ENCODE measurements around the gene GPR34.
"Not testable (repeated sequence)": the region's sequence is repeated elsewhere in the genome, so short reads cannot be mapped to it uniquely, and the experiment has no call there.

The GPR34 gene, protein sequence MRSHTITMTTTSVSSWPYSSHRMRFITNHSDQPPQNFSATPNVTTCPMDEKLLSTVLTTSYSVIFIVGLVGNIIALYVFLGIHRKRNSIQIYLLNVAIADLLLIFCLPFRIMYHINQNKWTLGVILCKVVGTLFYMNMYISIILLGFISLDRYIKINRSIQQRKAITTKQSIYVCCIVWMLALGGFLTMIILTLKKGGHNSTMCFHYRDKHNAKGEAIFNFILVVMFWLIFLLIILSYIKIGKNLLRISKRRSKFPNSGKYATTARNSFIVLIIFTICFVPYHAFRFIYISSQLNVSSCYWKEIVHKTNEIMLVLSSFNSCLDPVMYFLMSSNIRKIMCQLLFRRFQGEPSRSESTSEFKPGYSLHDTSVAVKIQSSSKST

DNA sequence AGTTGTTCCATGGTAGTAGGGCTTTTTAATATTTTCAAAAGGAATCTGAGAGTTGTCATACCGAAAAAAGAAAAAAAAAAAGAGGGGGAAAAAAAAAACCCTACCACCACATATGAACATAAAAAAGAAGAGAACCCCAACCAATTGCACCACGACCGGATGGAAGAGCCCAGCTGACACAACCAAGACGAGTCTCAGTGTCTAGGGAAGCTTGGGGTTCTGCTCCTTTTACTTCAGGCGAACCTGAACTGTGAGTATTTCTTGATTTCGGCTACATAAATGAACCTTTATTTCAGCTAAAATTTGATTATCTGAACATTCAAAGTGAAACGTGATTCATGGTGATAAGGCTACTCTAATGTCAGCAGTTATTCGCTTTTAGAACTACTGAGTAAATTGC, at the start of gene GPR34:
GPR34 (plus strand) TSS at position 139 of the 400 bp plus-strand sequence. CDS start 6,661 bp downstream, outside the sequence.
- in situ Hi-C loops (cut with HindIII; ENCODE audit: low sequenced_read_pairs) = no loop called here

DNA sequence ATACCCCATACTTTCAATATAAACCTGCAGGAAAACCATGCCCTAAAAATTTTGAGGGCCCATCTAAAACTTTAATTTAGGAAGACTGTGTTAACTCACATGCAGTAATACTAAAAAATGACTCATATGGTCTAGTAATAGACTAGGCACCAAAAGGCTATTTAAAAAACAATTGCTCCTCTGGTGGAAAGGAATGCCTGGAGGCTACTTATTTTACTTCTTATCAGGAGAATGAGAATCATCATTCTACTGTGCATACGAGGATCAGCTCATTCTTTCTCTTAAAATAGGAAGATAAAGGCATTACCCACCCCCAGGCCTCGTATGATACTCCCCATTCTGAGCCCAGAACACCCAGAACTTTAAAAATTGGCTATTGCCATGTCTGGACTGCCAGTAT, 42.6 kb upstream of the GPR34 start:
- in situ Hi-C loops (cut with HindIII; ENCODE audit: low sequenced_read_pairs) = not testable (repeated sequence)

DNA sequence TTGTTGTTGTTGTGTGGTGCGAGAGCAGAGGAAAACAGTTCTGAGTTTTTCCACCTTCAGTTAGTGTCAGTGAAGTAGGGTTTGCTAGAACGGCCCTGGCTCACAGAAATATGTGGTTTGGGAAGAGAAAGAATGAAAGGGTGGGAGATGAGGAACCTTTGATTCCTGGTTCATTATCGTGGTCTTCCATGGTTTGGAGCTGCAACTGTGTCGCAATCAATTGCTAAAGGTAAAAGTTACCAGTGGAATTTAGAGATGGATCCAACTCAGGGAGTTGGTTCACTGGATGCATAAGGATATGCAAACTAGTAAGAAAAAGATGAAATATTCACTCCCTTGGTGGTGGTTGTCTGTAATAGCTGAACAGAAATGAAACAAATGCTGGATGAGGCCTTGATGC, 35.6 kb upstream of the GPR34 start:
- in situ Hi-C loops (cut with HindIII; ENCODE audit: low sequenced_read_pairs) = no loop called here

DNA sequence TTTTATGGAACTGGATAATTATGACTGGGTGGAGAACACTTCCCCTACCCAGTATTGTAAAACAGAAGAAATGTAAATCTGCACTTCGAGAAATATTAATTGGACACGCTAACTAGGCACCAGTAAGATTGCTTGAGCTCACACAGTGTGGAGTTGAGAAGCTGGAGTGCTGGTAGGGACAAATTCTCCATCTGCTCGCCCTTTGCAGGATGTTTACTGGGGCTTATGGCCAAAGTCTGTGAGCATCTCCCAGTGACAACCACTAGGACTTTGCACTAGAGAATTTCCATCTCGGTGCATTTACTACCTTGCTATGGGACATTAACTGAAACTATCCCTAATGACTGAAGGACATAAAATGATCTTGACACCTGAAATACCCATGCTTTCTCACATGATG, 33.7 kb upstream of the GPR34 start:
- in situ Hi-C loops (cut with HindIII; ENCODE audit: low sequenced_read_pairs) = no loop called here

DNA sequence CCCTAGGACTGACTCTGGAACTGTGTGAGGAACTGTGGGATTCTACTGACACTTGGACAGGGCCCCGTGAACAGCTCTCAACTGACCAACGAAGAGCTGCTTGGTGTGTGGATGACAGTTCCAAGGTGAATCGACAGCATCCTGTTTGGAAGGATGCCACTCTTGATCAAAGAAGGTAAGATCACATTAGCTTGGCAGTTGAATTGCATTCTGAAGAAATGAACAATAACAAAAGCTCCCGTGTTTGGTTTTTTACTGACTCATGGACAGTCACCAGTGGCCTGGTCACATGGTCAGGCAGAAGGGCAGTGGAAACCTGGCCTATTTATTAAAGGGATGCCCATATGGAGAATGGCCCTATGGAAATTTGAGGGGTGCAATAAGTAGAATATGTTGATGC, 33.1 kb upstream of the GPR34 start:
- in situ Hi-C loops (cut with HindIII; ENCODE audit: low sequenced_read_pairs) = no loop called here

DNA sequence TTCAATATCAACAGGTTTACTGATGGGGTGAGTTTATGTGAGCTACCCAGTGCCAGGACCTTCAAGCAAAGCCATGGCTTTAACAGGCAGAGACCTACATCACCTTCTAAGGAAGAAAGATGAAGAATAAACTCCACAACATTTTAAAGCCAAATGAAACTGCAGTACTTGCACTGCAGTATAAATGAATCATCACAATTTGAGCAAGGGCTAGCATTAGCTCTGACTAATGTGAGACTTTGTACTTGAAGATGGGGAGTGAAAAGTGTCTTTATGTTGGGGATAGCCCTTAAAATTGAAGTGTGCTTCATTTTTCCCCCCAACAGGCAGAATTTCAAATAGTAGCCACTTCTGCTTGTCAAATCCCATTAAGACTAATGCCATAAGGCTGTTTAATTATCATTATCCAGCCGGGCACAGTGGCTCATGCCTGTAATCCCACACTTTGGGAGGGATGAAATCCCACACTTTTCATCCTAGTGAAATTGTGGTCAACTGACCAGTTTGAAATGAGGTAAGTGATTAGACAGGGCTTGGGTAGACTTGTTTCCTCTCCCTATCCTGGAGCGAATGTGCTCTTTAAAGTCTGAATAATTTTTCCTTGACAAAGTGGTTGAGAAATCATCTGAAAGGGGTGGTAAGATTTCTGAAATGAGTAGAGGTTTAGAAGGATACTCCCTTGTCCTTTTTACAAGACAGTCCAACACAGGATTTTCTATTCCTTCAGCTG, 27.2 kb upstream of the GPR34 start:
- in situ Hi-C loops (cut with HindIII; ENCODE audit: low sequenced_read_pairs) = no loop called here

DNA sequence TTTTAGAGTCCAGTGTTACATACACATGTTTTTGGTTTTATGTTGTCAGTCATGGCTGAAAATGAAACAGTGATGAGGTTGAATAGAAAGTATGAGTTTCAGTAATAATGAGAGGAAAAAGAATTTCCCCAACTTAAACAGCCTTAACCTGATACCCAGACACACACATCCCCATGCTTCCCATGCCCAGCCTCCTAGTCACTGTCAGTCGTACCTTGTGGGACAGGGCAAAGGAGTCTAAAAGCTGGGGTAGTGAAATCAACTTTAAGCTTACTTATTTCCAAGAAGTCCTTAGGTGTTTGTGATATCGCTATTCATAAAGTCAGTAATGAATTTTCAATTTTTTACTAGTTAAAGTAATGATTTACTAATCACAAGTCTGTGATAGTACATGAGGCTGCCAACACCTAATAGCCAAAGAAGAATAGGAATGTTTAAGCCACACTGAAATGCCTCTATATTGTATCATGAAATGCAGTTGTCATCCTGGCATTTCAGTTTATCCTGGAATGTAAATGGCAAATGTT, 24.3 kb upstream of the GPR34 start:
- in situ Hi-C loops (cut with HindIII; ENCODE audit: low sequenced_read_pairs) = no loop called here

DNA sequence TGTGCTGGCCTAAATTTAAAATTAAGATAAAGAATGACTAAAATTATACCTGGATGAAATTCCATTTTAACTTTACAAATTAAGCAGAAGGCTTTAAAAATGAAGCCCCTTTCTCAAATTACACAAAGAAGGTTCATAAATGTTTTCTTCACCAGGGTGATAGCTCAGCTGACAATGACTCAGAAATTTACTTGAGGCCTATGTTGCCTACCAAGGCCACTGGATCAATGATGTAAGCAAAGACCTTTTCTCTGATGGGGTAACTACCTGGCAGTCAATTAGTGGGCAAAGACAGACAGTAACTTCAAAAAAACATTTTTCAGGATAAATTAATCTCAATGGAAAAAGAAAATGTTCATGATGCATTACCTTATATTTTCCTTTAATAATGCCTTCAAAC, 23.9 kb upstream of the GPR34 start:
- in situ Hi-C loops (cut with HindIII; ENCODE audit: low sequenced_read_pairs) = no loop called here

DNA sequence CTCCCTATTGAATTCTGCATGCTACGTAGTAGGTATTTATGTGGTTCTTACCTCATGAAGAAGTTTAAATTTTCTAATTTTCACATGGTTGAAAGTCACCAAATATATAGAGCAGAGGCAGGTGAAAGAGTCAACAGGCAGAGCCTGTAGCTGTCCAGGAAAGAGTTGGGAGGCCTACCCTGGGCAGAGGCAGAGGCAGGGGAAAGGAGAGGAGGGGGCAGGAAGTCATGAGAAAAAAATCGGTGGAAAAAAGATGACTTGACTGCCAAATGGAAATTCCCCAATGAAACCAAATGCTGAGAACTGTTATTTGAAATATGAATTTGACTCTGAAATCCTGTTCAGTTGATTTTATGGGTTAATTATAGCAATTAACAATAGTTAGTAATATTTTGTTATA, 23.1 kb upstream of the GPR34 start:
- in situ Hi-C loops (cut with HindIII; ENCODE audit: low sequenced_read_pairs) = no loop called here

DNA sequence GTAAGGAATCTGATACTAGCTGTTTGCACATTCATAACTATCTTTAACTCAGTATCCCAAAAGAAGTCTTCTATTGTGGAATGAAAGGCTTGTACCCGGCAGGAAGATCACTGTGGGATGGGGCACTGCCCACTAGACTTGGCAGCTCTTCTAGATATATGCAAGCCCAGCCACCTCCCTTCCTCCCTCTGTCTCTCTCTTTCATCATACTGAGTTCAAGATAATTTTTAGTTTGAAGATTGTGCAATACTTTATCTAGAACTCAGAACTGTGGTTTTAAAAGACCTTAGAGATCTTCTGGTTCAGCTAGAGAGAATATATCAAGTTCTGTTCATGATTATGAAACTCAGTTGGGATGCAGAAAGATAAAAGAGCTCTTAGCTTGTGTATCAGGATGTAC, 22.5 kb upstream of the GPR34 start:
- in situ Hi-C loops (cut with HindIII; ENCODE audit: low sequenced_read_pairs) = no loop called here

DNA sequence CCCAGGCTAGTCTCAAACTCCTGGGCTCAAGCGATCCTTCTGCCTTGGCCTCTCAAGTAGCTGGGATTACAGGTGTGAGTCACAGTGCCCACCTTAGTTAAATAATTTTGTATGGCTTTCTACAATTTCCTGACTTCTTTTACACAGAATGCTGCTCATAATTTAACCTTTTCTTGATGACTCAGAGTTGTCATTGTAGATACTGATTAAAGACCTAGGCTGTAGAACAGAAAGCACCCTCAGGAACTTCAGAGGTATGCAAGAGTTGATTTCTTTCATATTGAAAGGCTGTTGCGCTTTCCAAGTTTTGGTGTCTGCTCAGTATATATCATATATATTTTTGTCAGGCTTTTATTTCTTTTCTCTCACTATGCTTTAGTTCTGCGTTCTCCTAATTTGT, 21.1 kb upstream of the GPR34 start:
- in situ Hi-C loops (cut with HindIII; ENCODE audit: low sequenced_read_pairs) = no loop called here

DNA sequence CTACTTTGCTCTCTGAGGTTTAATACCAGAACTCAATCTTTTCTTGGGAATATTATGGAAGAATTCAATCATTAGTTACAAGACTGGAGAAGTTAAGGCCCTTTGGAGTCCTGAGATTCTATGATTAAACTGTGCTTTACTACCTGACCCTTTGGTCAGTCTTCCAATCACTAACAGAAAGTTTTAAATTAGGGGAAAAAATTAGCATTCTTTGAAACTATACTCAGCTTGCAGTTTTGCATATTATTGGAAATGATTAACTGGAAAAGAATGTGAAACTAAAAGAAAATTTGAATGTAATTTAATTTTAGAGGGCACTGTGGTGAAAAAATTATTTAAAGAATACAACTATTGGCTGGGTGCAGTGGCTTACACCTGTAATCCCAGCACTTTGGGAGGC, 18.7 kb upstream of the GPR34 start:
- in situ Hi-C loops (cut with HindIII; ENCODE audit: low sequenced_read_pairs) = no loop called here

DNA sequence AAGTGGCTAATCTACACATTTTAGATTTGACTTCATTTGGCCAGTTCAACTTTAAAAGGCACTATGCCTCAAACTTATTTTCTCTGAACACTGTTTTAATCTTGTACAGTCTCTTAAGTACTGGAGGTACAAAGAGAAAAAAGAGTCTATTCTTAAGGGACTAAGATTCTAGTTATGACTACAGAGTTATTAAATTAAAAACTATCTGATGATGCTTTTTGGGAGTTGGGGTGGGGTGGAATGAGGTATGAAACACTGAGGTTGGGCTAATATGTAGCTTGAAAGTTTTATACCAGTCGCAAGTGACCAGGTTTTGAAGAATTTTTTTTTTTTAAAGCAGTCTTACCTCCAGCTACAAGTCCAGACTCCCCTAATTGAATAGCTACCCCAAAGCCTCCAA, 17.7 kb upstream of the GPR34 start:
- in situ Hi-C loops (cut with HindIII; ENCODE audit: low sequenced_read_pairs) = no loop called here

DNA sequence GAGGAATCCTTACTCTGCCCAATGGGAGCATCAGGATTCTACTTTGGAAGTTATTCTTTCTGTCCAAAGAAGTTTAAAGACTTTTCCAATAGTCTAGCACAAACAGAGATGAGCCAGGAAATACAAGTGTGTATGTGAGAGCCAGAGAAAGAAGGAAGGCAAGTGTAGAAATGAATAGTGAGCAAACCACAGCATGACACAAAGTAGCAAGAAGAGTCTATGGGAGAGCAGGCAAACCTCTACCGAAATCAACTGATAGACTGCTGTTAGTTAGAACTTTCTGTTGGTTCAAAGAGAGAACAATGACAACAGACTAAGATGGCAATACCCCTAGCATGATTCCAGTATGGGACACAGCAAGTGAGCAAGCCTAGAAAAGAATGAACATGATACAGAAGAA, 16.1 kb upstream of the GPR34 start:
- in situ Hi-C loops (cut with HindIII; ENCODE audit: low sequenced_read_pairs) = no loop called here

DNA sequence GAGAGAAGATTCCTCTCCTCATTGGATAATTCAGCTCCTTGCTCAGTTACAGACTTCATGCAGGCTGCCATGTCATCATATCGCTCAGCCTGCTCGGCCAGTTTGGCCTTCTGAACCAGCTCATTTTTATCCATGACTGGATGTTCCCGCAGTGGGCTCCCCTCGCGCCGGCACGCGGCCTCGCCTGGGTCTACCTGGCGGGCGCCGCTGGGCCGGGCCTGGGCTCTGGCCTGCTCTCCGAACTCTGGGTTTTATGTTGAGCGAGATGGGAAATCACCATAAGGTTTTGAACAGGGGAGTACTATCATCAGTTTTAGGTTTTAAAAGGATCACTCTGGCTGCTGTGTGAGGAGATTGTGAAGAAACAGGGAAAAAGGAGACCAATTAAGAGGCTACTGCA, 12.4 kb upstream of the GPR34 start:
- in situ Hi-C loops (cut with HindIII; ENCODE audit: low sequenced_read_pairs) = not testable (repeated sequence)

DNA sequence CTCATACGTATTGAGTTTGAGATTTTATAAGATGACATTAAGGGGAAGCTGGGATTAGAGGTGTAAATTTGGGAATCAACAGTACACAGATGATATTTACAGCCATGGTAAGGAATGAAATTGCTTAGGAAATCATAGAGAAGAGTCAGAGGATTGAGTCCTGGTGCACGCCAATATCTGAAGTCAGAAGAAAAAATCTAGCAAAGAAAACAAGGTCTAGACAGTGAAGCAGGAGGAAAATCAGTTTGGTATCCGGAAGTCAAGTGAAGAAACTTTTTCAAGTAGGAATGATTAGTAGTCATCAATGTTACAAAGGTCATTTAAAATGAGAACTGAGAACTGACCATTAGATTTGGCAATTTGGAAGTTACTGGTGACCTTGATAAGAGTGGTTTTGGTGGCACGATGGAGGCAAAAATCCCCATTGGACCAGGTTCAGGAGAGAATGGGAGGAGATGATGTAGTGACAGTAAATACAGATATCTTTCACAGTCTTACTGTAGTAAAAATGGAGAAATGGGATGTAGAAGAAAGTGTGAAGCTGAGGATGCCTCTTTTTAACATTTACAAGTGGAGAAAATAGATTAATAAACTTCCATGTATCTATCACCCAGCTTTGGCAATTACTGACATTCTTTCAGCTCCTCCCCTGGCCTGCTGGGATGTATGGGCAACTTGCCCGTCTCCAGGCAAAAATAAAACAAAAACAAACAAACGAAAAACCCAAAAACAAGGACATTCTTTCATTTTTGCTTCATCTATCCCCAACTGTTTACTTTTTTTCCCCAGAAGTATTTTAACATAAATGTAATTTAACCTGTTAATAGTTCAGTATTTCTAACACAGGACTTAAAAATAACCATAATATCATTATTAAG, 11.4 kb upstream of the GPR34 start:
- in situ Hi-C loops (cut with HindIII; ENCODE audit: low sequenced_read_pairs) = no loop called here

DNA sequence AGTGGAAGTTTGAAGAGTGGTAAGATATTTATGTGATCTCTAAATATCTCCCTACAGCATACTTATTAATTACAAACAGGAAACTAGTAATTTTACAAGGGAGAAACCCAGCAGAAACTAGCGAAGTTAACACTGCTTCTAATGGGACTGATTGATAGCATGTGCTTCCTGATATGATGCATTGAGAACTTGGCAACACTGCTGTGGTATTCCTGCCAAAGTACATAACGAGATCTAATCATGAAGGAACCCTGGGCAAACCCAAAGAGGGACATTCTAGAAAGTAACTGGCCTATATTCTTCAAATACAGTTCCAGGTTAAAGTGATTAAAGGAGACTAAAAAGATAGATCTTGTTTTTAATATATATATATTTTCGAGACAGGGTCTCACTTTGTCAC, 4.6 kb upstream of the GPR34 start:
- in situ Hi-C loops (cut with HindIII; ENCODE audit: low sequenced_read_pairs) = no loop called here

DNA sequence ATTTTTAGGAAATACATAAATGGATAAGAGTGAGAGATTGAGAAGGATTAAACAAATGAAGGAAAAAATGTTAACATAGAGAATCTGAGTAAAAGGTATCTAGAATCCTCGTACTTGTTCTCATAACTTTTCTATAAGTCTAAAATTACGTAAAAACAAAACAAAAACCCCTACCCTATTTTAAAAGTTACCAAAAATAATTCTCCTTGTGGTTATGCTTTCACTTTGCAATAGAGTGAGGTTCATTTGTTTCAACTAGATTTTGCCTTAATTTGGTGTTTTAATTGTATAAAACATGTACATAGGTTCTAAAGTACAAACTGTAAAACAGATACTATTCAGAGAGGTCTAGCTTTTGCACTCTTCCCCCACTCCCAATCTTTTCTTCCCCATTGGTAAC, 3.8 kb upstream of the GPR34 start:
- in situ Hi-C loops (cut with HindIII; ENCODE audit: low sequenced_read_pairs) = no loop called here

DNA sequence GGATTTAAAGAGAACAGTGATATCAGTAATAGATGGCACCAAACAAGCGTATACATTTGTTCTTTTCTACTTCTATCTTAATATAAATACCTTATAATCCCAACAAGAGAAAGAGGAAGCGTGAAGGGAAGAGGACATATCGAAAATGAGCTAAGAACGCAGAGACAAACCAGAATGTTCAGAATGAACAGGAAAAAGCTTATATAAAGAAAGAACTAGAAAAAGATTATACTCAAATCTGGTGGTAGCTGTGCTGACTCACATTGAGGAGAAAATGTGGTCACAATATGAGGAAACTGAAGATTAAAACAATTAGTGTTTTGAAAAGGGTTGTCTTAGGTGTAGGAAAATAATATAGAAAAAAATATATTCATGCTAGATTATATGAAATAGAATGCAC, 2.0 kb upstream of the GPR34 start:
- in situ Hi-C loops (cut with HindIII; ENCODE audit: low sequenced_read_pairs) = no loop called here

DNA sequence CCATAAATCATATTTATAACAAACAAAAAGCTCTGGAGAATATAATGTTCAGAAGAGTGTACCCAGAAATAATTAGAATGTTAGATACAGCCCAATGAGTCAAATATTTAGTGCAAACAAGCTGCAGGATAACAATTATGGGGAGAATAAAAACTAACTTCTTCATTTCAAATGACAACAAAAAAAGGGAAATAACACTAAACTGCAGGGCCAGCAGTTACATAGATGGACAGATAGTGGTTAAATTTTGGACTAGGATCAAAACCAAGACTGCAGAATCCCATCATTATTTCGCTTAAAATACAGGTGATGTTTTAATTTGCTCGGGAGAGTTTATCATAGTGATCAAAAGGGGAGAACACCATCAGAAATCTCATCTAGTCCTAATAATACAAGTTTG, 617 bp upstream of the GPR34 start:
- in situ Hi-C loops (cut with HindIII; ENCODE audit: low sequenced_read_pairs) = no loop called here

DNA sequence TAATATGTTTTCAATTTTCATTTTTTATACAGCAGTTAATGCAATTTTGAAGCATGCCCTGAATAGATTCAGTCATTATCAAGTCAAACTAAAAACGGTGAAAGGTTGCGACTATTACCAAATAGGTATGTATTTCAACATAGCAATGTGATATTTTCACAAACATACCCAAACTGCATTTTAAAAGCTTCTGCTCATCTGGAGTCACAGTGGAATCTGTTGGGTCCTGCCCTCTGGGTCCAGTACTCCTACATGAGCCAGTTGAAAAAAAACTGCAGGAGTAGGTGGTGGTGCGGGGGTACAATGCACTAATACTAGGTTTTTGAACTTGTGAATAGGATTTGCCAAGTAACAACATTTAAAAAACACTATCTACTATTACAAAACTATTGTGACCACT, 938 bp downstream of the GPR34 start:
- in situ Hi-C loops (cut with HindIII; ENCODE audit: low sequenced_read_pairs) = no loop called here
